Measurements from ENCODE around the gene NLGN3. TPM values are rescaled to one million over a fixed set of nuclear protein-coding genes. Genes with fewer than 3 reads are reported as not detected.

The NLGN3 gene
- total RNA-seq, 1 donor: 1.5 TPM

GRCh38 chrX:71184092-71184491, 39.5 kb downstream of the NLGN3 start:
- no peak for DNase-seq (ENCODE audit: low read depth)
- no peak for TF ChIP-seq CTCF (IDR thresholded peaks at IDR 0.05; ENCODE audit: insufficient read depth, low read length)
- no peak overlapping the region for H3K4me3 ChIP-seq (ENCODE audit: low read depth, low read length)

- no peak overlapping the region for H3K4me3 ChIP-seq (ENCODE audit: low read depth, low read length)
- no peak for DNase-seq (ENCODE audit: low read depth)
- no peak for TF ChIP-seq CTCF (IDR thresholded peaks at IDR 0.05; ENCODE audit: insufficient read depth, low read length)
These were observed 40.3 kb downstream of the NLGN3 start for GRCh38 chrX:71184803-71185495.

DNA sequence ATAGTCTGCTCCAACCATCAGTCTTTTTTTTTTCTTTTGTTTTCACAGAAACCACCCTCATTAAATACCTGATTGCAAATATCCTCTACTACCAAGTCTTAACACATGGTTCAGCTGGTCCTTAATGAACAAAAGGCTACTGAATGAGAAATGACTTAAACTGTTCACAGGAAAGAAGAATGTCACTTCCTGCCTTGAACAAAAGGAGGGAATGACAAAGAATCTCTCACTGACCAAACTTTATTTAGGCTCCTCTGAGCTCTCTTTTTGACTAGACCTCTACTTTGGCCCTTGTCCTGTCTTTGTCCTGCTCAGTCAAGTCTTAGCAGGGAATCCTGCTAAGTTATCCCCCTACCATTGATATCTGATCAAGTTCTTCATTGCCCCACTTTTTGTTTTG, 46.6 kb downstream of the NLGN3 start:
- no peak overlapping the region for H3K4me3 ChIP-seq (ENCODE audit: low read depth, low read length)
- DNase-seq (ENCODE audit: low read depth): no peak
- TF ChIP-seq CTCF (IDR thresholded peaks at IDR 0.05; ENCODE audit: insufficient read depth, low read length): no peak

- no peak for DNase-seq (ENCODE audit: low read depth)
- no peak for TF ChIP-seq CTCF (IDR thresholded peaks at IDR 0.05; ENCODE audit: insufficient read depth, low read length)
- no peak overlapping the region for H3K4me3 ChIP-seq (ENCODE audit: low read depth, low read length)
These were observed 51.5 kb downstream of the NLGN3 start for GRCh38 chrX:71195964-71196649.

- H3K4me3 ChIP-seq (ENCODE audit: low read depth, low read length): no peak overlapping the region
- no peak for TF ChIP-seq CTCF (IDR thresholded peaks at IDR 0.05; ENCODE audit: insufficient read depth, low read length)
- no peak for DNase-seq (ENCODE audit: low read depth)
These were observed 53.4 kb downstream of the NLGN3 start for GRCh38 chrX:71198066-71198465.

GRCh38 chrX:71199252-71200008, 54.8 kb downstream of the NLGN3 start:
- H3K4me3 ChIP-seq (ENCODE audit: low read depth, low read length): no peak overlapping the region
- DNase-seq (ENCODE audit: low read depth): no peak
- TF ChIP-seq CTCF (IDR thresholded peaks at IDR 0.05; ENCODE audit: insufficient read depth, low read length): no peak

Data from fibroblast of the aortic adventitia (primary cell).